Uterus (tissue), 4 donors: ENCODE data around the gene RIPOR3. TPM values are rescaled to one million over a fixed set of nuclear protein-coding genes. Genes with fewer than 3 reads are reported as not detected.
"Not testable (repeated sequence)": the region's sequence is repeated elsewhere in the genome, so short reads cannot be mapped to it uniquely, and the experiment has no call there.

Source experiments
- DNase-seq, 2 donors: peaks; one replicate each; pipeline ENCODE4 v3.0.0-alpha.2; 2019 to 2020
- H3K27ac ChIP-seq, 2 donors: fragments of 200-600 bp; sonication (generic); 1 replicate in 1 of 2; 2 replicates in 1 of 2; pipeline ENCODE4 v1.5.1; 2016 to 2018
- H3K27me3 ChIP-seq, 2 donors: fragments of 200-600 bp; sonication (generic); one replicate each; pipeline ENCODE4 v1.5.1; 2018 to 2019; ENCODE audit warnings: control low read depth in 1 of 2
- H3K36me3 ChIP-seq, 2 donors: fragments of 200-600 bp; sonication (generic); one replicate each; pipeline ENCODE4 v1.5.1; 2019; ENCODE audit warnings: control low read depth in 1 of 2
- H3K4me1 ChIP-seq, 2 donors: fragments of 200-600 bp; sonication (generic); one replicate each; pipeline ENCODE4 v1.5.1; 2018 to 2019; ENCODE audit warnings: control low read depth in 1 of 2
- H3K4me3 ChIP-seq, 2 donors: fragments of 200-600 bp; sonication (generic); 1 replicate in 1 of 2; 2 replicates in 1 of 2; pipeline ENCODE4 v1.5.1; 2018 to 2019; ENCODE audit warnings: mild to moderate bottlenecking in 1 of 2
- H3K9me3 ChIP-seq, 2 donors: fragments of 200-600 bp; sonication (generic); one replicate each; pipeline ENCODE4 v1.5.1; 2019; ENCODE audit warnings: control low read depth in 1 of 2
- POLR2A ChIP-seq, 2 donors: fragments of 450-650 bp; IDR thresholded peaks; one replicate each; pipeline ENCODE4 v1.6.1; 2016; ENCODE audit warnings: antibody characterized with exemption in 2 of 2, mild to moderate bottlenecking in 1 of 2, moderate library complexity in 1 of 2
- intact Hi-C: fragments of 100-400 bp; cut with DNase I; formaldehyde crosslinking; loops from one replicate; pipeline ENCODE4 v1.15.1; 2023; ENCODE audit warnings: low total_unique reads
- total RNA-seq, 4 donors: library from RNA; depleted of rRNA in 3 of 4; stranded (reverse); fragments of >200 nt in 3 of 4; gene quantifications; one replicate each; pipeline versions ENCODE4 v1.1.0 to v1.2.4, GENCODE V29; 2014 to 2023
- TF ChIP-seq, protein P1 (sequence below), 4 experiments: fragments of 200-600 bp in 2 of 4; fragments of 450-650 bp in 2 of 4; sonication (generic) in 2 of 4; IDR thresholded peaks; one replicate each; pipeline ENCODE4 v1.5.1; 2016 to 2019; ENCODE audit warnings: antibody characterized with exemption in 4 of 4, mild to moderate bottlenecking in 2 of 4, moderate library complexity in 1 of 4
- donor health status: DM: yes; HTN: yes; CAD: no.

The RIPOR3 gene
- total RNA-seq, 4 donors from 2014 or later, result 9.1 to 85.4 (median 17.8) TPM

GRCh38 chr20:50709636-50709973 lies 18.3 kb upstream of the RIPOR3 start:
- Histone ChIP-seq H3K27ac (no peak overlapping the region), H3K4me3 (no peak overlapping the region), H3K36me3 (no peaks in the 10 kb centered on the region), H3K9me3 (no peaks in the 10 kb centered on the region), H3K4me1 (no peaks in the 10 kb centered on the region), H3K27me3 (no peaks in the 10 kb centered on the region)
- intact Hi-C loops, result no loop called here
- TF ChIP-seq, protein P1, sequence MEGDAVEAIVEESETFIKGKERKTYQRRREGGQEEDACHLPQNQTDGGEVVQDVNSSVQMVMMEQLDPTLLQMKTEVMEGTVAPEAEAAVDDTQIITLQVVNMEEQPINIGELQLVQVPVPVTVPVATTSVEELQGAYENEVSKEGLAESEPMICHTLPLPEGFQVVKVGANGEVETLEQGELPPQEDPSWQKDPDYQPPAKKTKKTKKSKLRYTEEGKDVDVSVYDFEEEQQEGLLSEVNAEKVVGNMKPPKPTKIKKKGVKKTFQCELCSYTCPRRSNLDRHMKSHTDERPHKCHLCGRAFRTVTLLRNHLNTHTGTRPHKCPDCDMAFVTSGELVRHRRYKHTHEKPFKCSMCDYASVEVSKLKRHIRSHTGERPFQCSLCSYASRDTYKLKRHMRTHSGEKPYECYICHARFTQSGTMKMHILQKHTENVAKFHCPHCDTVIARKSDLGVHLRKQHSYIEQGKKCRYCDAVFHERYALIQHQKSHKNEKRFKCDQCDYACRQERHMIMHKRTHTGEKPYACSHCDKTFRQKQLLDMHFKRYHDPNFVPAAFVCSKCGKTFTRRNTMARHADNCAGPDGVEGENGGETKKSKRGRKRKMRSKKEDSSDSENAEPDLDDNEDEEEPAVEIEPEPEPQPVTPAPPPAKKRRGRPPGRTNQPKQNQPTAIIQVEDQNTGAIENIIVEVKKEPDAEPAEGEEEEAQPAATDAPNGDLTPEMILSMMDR (IDR thresholded peaks at IDR 0.05), result no peak
- TF ChIP-seq POLR2A (IDR thresholded peaks at IDR 0.05), result no peak
- no peak for DNase-seq

GRCh38 chr20:50708845-50709635 lies 17.7 kb upstream of the RIPOR3 start:
- H3K4me3 ChIP-seq, result no peak overlapping the region
- no peaks in the 10 kb centered on the region for H3K27me3 ChIP-seq
- H3K9me3 ChIP-seq, result no peaks in the 10 kb centered on the region
- DNase-seq, result no peak
- no peaks in the 10 kb centered on the region for H3K4me1 ChIP-seq
- H3K27ac ChIP-seq, result no peak overlapping the region
- no peak for TF ChIP-seq POLR2A (IDR thresholded peaks at IDR 0.05)
- TF ChIP-seq, protein P1 (IDR thresholded peaks at IDR 0.05), result no peak
- intact Hi-C loops, result no loop called here
- H3K36me3 ChIP-seq, result no peaks in the 10 kb centered on the region

GRCh38 chr20:50704971-50705370 lies 13.6 kb upstream of the RIPOR3 start:
- H3K27ac ChIP-seq, result no peak overlapping the region
- intact Hi-C loops, result no loop called here
- no peak overlapping the region for H3K4me3 ChIP-seq
- TF ChIP-seq, protein P1 (IDR thresholded peaks at IDR 0.05), result no peak
- TF ChIP-seq POLR2A (IDR thresholded peaks at IDR 0.05), result no peak
- no peak for DNase-seq
- H3K36me3 ChIP-seq, result no peaks in the 10 kb centered on the region
- H3K9me3 ChIP-seq, result no peaks in the 10 kb centered on the region
- H3K27me3 ChIP-seq, result no peaks in the 10 kb centered on the region
- no peaks in the 10 kb centered on the region for H3K4me1 ChIP-seq

DNA sequence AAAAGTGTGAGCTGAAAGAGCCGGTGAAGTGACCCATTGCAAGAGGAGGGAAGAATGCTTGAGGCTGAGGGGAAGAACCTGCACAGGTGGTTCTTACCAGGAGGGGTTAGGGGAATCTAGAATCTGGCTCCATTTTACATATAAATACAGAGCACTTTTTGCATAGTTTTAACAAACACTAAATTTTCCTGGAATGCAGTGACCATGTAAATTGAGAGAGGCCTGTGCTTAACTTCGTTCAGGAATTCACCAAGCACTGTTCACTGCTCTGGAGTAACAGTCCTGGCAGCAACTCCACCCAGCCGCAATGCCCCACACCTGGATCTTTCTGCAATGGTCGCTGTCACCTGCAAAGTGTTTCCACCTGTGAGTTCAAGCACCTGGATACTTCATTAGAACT lies 13.2 kb upstream of the RIPOR3 start:
- TF ChIP-seq, protein P1 (IDR thresholded peaks at IDR 0.05), result no peak
- TF ChIP-seq POLR2A (IDR thresholded peaks at IDR 0.05), result no peak
- Histone ChIP-seq H3K4me3 (no peak overlapping the region), H3K27me3 (no peaks in the 10 kb centered on the region), H3K9me3 (no peaks in the 10 kb centered on the region), H3K36me3 (no peaks in the 10 kb centered on the region), H3K27ac (no peak overlapping the region), H3K4me1 (no peaks in the 10 kb centered on the region)
- intact Hi-C loops, result no loop called here
- no peak for DNase-seq

GRCh38 chr20:50703651-50704438 lies 12.5 kb upstream of the RIPOR3 start:
- H3K4me1 ChIP-seq, H3K27me3 ChIP-seq, intact Hi-C loops, H3K9me3 ChIP-seq, DNase-seq, H3K36me3 ChIP-seq, H3K4me3 ChIP-seq, H3K27ac ChIP-seq: not testable (repeated sequence)
